Right lobe of liver (tissue), 4 donors: ENCODE measurements around the gene FBXO9.

Source experiments
- CTCF ChIP-seq, 4 donors: fragments of 200-600 bp in 3 of 4; fragments of 450-650 bp in 1 of 4; IDR thresholded peaks; one replicate each; pipeline versions ENCODE4 v1.5.1 to v1.8.0; 2016 to 2022; ENCODE audit warnings: antibody characterized with exemption in 4 of 4, mild to moderate bottlenecking in 2 of 4
- POLR2A ChIP-seq: fragments of 450-650 bp; IDR thresholded peaks from one replicate; pipeline ENCODE4 v1.6.1; 2017; ENCODE audit warnings: antibody characterized with exemption, mild to moderate bottlenecking
- donor health status: DM: no; HTN: no; CAD: no.
- donor health status: DM: no; HTN: no; CAD: no.
- donor health status: DM: no; HTN: yes; CAD: no.

- TF ChIP-seq POLR2A = no peak
- TF ChIP-seq CTCF (IDR thresholded peaks at IDR 0.05) = no peak
Measured at GRCh38 chr6:53023323-53023722, 41.9 kb upstream of the FBXO9 start.
